GM08714 (cell line): Measurements from ENCODE around the gene LSAMP.

Source experiments
- H3K4me3 ChIP-seq: fragments of 200-500 bp; sonication (Bioruptor generic); 2 replicates; pipeline ENCODE4 v1.5.1; 2014; ENCODE audit warnings: mild to moderate bottlenecking, low read length, inconsistent platforms
- ZNF274 ChIP-seq: IDR thresholded peaks from 2 replicates; pipeline ENCODE4 v1.6.1; 2012; ENCODE audit warnings: mild to moderate bottlenecking, low read depth, low read length

The LSAMP gene

GRCh38 chr3:116148881-116149851 is 296.1 kb downstream of the LSAMP start:
- H3K4me3 ChIP-seq: no peak overlapping the region
- TF ChIP-seq ZNF274: no peak

DNA sequence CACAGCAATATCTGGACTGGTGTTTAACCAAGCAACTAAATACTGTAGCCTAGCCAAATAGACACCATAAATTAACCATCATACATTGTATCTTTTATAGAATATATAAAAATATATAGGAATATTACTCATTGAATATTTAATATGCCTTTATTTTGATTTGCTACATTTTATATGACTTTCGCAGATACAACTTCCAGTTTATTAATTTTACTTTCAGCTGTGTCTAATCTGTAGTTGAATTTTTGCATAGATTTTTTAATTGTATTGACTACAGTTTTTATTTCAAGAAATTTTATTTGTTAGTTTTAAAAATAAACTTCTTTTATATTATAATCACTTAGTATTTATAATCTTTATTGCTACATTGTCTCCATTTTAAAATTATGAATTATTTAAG is 299.7 kb downstream of the LSAMP start:
- no peak for TF ChIP-seq ZNF274
- H3K4me3 ChIP-seq: no peak overlapping the region

DNA sequence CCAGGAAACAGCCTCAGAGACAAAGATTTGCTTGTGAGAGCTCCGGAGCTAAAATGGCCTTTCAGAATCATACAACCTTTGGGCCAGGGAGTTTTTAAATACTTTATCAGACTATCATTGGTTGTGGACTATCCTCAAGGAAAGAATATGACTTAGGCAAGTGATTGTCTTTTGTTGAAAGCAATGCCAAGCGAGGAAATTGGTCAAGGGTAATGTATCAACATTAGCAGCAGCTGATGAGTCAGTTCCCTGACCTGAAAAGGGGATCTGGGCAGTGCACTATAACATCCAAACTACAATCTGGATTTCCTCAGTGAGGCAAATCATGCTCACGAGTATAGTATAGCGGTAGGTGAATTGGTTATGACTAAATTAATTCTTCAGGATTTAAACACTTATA is 303.6 kb downstream of the LSAMP start:
- no peak overlapping the region for H3K4me3 ChIP-seq
- no peak for TF ChIP-seq ZNF274

- no peak overlapping the region for H3K4me3 ChIP-seq
- TF ChIP-seq ZNF274: no peak
These were observed 305.1 kb downstream of the LSAMP start for GRCh38 chr3:116140100-116140689.

- no peak overlapping the region for H3K4me3 ChIP-seq
- no peak for TF ChIP-seq ZNF274
These were observed 305.6 kb downstream of the LSAMP start for GRCh38 chr3:116139641-116140040.

DNA sequence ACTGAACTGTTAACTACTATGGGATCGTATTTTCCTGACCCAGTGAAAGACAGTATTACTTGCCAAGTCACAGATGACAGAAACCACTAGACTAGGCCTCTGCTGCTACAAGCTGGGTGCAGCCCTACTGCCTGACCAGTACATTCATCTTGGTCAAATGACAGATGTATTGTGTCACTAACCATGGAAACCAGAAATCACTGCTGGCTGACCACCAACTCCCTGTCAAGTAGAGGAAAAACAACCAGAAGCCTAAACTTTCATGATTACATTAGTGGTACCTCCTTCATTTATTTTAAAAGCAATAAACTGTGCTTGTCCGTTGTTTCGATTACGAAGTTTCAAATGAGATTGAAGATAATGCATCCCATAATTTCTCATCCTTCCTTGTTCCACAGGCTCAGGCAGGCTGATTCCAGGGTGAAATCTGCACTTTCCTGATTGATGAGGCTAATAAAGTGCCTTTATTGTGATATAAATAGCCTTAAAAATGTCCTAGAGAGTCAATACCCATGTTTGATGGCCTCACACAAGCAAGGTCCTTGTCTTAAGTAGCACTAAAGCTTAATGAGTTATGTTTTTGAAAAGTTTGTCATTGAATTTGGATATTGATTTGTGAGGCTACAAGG is 309.7 kb downstream of the LSAMP start:
- TF ChIP-seq ZNF274: no peak
- no peak overlapping the region for H3K4me3 ChIP-seq

DNA sequence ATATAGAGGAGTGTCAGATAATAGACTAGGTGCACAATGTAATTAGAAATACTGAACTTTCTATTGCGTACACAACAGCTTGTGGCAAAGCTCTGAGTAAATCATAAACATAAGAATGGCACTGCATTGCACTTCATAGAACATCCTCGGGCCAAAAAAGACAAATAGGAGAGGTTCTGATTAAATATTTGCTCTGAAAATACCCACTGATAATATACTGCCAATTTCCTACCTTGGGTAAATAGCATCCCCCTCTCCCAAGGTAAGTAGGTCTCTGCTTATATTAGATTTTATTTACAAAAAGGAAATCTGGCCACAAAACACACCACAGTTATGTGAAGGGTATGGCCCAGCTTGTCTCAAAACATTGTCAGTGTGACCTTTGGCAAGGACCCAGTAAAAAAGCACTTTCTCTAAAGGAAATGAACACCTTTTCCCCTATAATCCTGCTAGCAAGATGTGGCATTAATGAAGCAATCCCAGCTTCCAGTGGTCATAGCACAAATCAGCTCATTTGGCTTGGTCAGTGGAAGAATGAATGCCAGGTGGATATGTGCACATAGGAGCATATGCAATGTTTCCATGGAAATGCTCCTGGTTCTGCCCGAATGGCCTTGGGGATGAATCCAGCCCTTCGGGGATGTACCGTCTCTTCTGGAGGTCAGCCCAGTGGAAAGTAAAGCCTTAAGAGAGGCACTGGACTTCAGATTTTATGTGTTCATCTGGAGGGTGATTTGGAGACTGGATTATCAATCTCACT is 315.9 kb downstream of the LSAMP start:
- H3K4me3 ChIP-seq: no peak overlapping the region
- TF ChIP-seq ZNF274: no peak

- TF ChIP-seq ZNF274: no peak
- H3K4me3 ChIP-seq: no peak overlapping the region
These were observed 317.8 kb downstream of the LSAMP start for GRCh38 chr3:116127464-116127863.

GRCh38 chr3:116124166-116124565 is 321.1 kb downstream of the LSAMP start:
- H3K4me3 ChIP-seq: no peak overlapping the region
- no peak for TF ChIP-seq ZNF274

GRCh38 chr3:116118475-116119169 is 326.7 kb downstream of the LSAMP start:
- no peak for TF ChIP-seq ZNF274

GRCh38 chr3:116114586-116114985 is 330.7 kb downstream of the LSAMP start:
- H3K4me3 ChIP-seq: no peak overlapping the region
- no peak for TF ChIP-seq ZNF274

More at GRCh38 chr3:116118475-116119169, 326.7 kb downstream of the LSAMP start:
- H3K4me3 ChIP-seq: no peak overlapping the region

GRCh38 chr3:116112696-116113095 is 332.6 kb downstream of the LSAMP start:
- no peak for TF ChIP-seq ZNF274
- no peak overlapping the region for H3K4me3 ChIP-seq

GRCh38 chr3:116111765-116112164 is 333.5 kb downstream of the LSAMP start:
- TF ChIP-seq ZNF274: no peak
- no peak overlapping the region for H3K4me3 ChIP-seq
